CD8-positive, alpha-beta memory T cell (primary cell): Measurements from ENCODE around the gene AGER. TPM values are rescaled to one million over a fixed set of nuclear protein-coding genes. Genes with fewer than 3 reads are reported as not detected.

ENCODE experiments used
- CTCF ChIA-PET: fragments of 350-600 bp; sonication (Branson Sonifier 250); formaldehyde crosslinking; loops from one replicate; lab custom pipeline; 2021; ENCODE audit warnings: antibody characterized with exemption; lab: Charles Lee
- POLR2A ChIA-PET: fragments of 350-600 bp; sonication (Branson Sonifier 250); formaldehyde crosslinking; loops from one replicate; lab custom pipeline; 2021; ENCODE audit warnings: antibody characterized with exemption; lab: Charles Lee
- DNase-seq, 5 donors: peaks; one replicate each; pipeline versions ENCODE4 v3.0.0 to v3.0.0-alpha.2; 2020 to 2022; ENCODE audit warnings: mixed read lengths in 1 of 5
- H3K27ac ChIP-seq: one replicate; pipeline ENCODE4 v1.7.0; 2013; ENCODE audit warnings: low read depth, mild to moderate bottlenecking, low read length, moderate library complexity
- H3K27me3 ChIP-seq: 2 replicates; pipeline ENCODE4 v1.7.0; 2013; ENCODE audit warnings: low read length, mild to moderate bottlenecking; ENCODE audit not compliant: insufficient read depth, poor library complexity, severe bottlenecking
- H3K36me3 ChIP-seq: 2 replicates; pipeline ENCODE4 v1.7.0; 2013; ENCODE audit warnings: mild to moderate bottlenecking, low read length, moderate library complexity; ENCODE audit not compliant: insufficient read depth
- H3K4me1 ChIP-seq: 2 replicates; pipeline ENCODE4 v1.7.0; 2013; ENCODE audit warnings: mild to moderate bottlenecking, low read length, moderate library complexity; ENCODE audit not compliant: insufficient read depth
- H3K4me3 ChIP-seq: 2 replicates; pipeline ENCODE4 v1.7.0; 2013; ENCODE audit warnings: mild to moderate bottlenecking, low read length
- H3K9me3 ChIP-seq: 2 replicates; pipeline ENCODE4 v1.7.0; 2013; ENCODE audit warnings: mild to moderate bottlenecking, low read length
- H3K27ac Mint-ChIP-seq, 8 donors: one replicate each; pipeline ENCODE4 v1.8.0; 2020 to 2021; ENCODE audit warnings: mixed read lengths in 8 of 8, mild to moderate bottlenecking in 6 of 8, inconsistent platforms in 3 of 8, moderate library complexity in 3 of 8
- H3K27me3 Mint-ChIP-seq, 2 donors: one replicate each; pipeline ENCODE4 v1.8.0; 2020 to 2021; ENCODE audit warnings: mixed read lengths in 2 of 2, mild to moderate bottlenecking in 1 of 2, moderate library complexity in 1 of 2
- H3K36me3 Mint-ChIP-seq, 3 donors: one replicate each; pipeline ENCODE4 v1.8.0; 2020 to 2021; ENCODE audit warnings: mixed read lengths in 3 of 3, inconsistent platforms in 1 of 3, mild to moderate bottlenecking in 1 of 3
- H3K4me1 Mint-ChIP-seq, 3 donors: one replicate each; pipeline ENCODE4 v1.8.0; 2020 to 2021; ENCODE audit warnings: mixed read lengths in 3 of 3, inconsistent platforms in 1 of 3, mild to moderate bottlenecking in 1 of 3
- H3K4me3 Mint-ChIP-seq, 7 donors: one replicate each; pipeline ENCODE4 v1.8.0; 2020 to 2021; ENCODE audit warnings: mixed read lengths in 7 of 7, mild to moderate bottlenecking in 6 of 7, moderate library complexity in 4 of 7, inconsistent platforms in 2 of 7
- H3K9me3 Mint-ChIP-seq, 5 donors: one replicate each; pipeline ENCODE4 v1.8.0; 2020 to 2022; ENCODE audit warnings: mixed read lengths in 5 of 5, mild to moderate bottlenecking in 3 of 5, moderate library complexity in 2 of 5, inconsistent platforms in 1 of 5
- polyA plus RNA-seq: library from polyadenylated mRNA; unstranded; fragments of 300-500 nt; fragmentation: Illumina TruSeq; gene quantifications from one replicate; pipeline ENCODE4 v1.2.3, GENCODE V29; 2021
- total RNA-seq, 2 experiments: library from RNA; stranded (reverse); gene quantifications; one replicate each; pipeline ENCODE4 v1.2.3, GENCODE V29; 2021

AGER gene
- total and polyA plus RNA-seq, 3 experiments from 2014 or later: 11.9 to 12.5 TPM; not detected in 1

- ChIA-PET POLR2A (interaction anchor here (0.6 to 0.9 kb wide), 3 partner anchors 24 to 319 kb away, joined by 3 read pairs; partner anchors contain the start of gene FKBPL), CTCF (interaction anchor here (1.0 to 1.3 kb wide), 6 partner anchors 17 to 41 kb away, joined by 3 to 6 read pairs (median 4); partner anchors contain the start of gene ATF6B)
- H3K4me3 ChIP-seq: peak within 1 kb of the TSS; percentile 93
- H3K36me3 Mint-ChIP-seq: peaks cover 7 to 25% (median 13%) of the 10 kb centered on the region in 3 donors
- H3K4me3 Mint-ChIP-seq: peak within 1 kb of the TSS; percentile 92 to 100 (median 98)
- peaks cover 37 to 61% (median 45%) of the 10 kb centered on the region in 3 donors for H3K4me1 Mint-ChIP-seq
- DNase-seq: peak; percentile 68 to 87 (median 81)
- peaks cover 27% of the 10 kb centered on the region for H3K4me1 ChIP-seq
- no peaks in the 10 kb centered on the region for H3K9me3 ChIP-seq
- H3K27ac Mint-ChIP-seq: peak within 1 kb of the TSS; percentile 81 to 97 (median 96)
- H3K27me3 ChIP-seq: no peaks in the 10 kb centered on the region
- peaks cover 19% of the 10 kb centered on the region for H3K36me3 ChIP-seq
- no peaks in the 10 kb centered on the region for H3K9me3 Mint-ChIP-seq
- peaks cover 18 to 19% of the 10 kb centered on the region in 2 donors for H3K27me3 Mint-ChIP-seq
- H3K27ac ChIP-seq: peak within 1 kb of the TSS; percentile 82
Observed at GRCh38 chr6:32153564-32154513, 30.2 kb downstream of the AGER start, which contains the start of gene PPT2. PPT2 (plus strand) TSS chr6:32154141; CDS start chr6:32154595, 454 bp downstream.

GRCh38 chr6:32152769-32153563 lies 31.1 kb downstream of the AGER start:
- no peak overlapping the region for H3K4me3 ChIP-seq
- Mint-ChIP-seq H3K27me3 (peaks cover 21 to 28% of the 10 kb centered on the region in 2 donors), H3K9me3 (peaks cover 0 to 3% (median 0%) of the 10 kb centered on the region in 5 donors), H3K27ac (peak overlapping the region; percentile 81 to 97 (median 86)), H3K4me3 (peak overlapping the region; percentile 59 to 98 (median 73)), H3K4me1 (peaks cover 44 to 70% (median 50%) of the 10 kb centered on the region in 3 donors), H3K36me3 (peaks cover 6 to 18% (median 10%) of the 10 kb centered on the region in 3 donors)
- peak overlapping the region; percentile 82 for H3K27ac ChIP-seq
- ChIA-PET POLR2A (no interaction called here), CTCF (interaction anchor here (0.9 to 1.9 kb wide), 4 partner anchors 24 to 67 kb away, joined by 3 to 4 read pairs (median 4); no protein-coding TSS in a partner anchor)
- no peaks in the 10 kb centered on the region for H3K27me3 ChIP-seq
- H3K9me3 ChIP-seq: no peaks in the 10 kb centered on the region
- DNase-seq: no peak
- H3K36me3 ChIP-seq: peaks cover 11% of the 10 kb centered on the region
- peaks cover 27% of the 10 kb centered on the region for H3K4me1 ChIP-seq

GRCh38 chr6:32151863-32152768 lies 31.9 kb downstream of the AGER start, which contains the start of gene PRRT1:
PRRT1 (minus strand) TSS chr6:32151939; CDS start chr6:32151827, 112 bp downstream.
- Mint-ChIP-seq H3K36me3 (peaks cover 0 to 11% (median 8%) of the 10 kb centered on the region in 3 donors), H3K27me3 (peaks cover 23 to 34% of the 10 kb centered on the region in 2 donors), H3K27ac (peak within 1 kb of the TSS in 7 of 8 donors; percentile 36 to 91 (median 85)), H3K9me3 (peaks cover 0 to 6% (median 0%) of the 10 kb centered on the region in 5 donors), H3K4me3 (peak within 1 kb of the TSS; percentile 23 to 98 (median 74)), H3K4me1 (peaks cover 50 to 77% (median 58%) of the 10 kb centered on the region in 3 donors)
- Histone ChIP-seq H3K4me3 (peak within 1 kb of the TSS; percentile 44), H3K27ac (peak within 1 kb of the TSS; percentile 82), H3K36me3 (peaks cover 6% of the 10 kb centered on the region), H3K9me3 (no peaks in the 10 kb centered on the region), H3K27me3 (no peaks in the 10 kb centered on the region), H3K4me1 (peaks cover 27% of the 10 kb centered on the region)
- DNase-seq: peak in 1 of 5 donors; percentile 36
- ChIA-PET POLR2A (no interaction called here), CTCF (interaction anchor here (0.6 to 1.9 kb wide), 7 partner anchors 19 to 1367 kb away, joined by 3 to 4 read pairs (median 3); no protein-coding TSS in a partner anchor)

- H3K27ac ChIP-seq: no peak overlapping the region
- no peaks in the 10 kb centered on the region for H3K27me3 ChIP-seq
- peaks cover 2% of the 10 kb centered on the region for H3K36me3 ChIP-seq
- ChIA-PET CTCF (interaction anchor here (0.6 to 1.9 kb wide), 5 partner anchors 19 to 1368 kb away, joined by 3 to 4 read pairs (median 3); no protein-coding TSS in a partner anchor), POLR2A (interaction anchor here (0.6 kb wide), 1 partner anchor 80 kb away, joined by 5 read pairs; no protein-coding TSS in a partner anchor)
- peaks cover 27% of the 10 kb centered on the region for H3K4me1 ChIP-seq
- Mint-ChIP-seq H3K27me3 (peaks cover 25 to 40% of the 10 kb centered on the region in 2 donors), H3K27ac (peak overlapping the region in 5 of 8 donors; percentile 22 to 83 (median 51)), H3K4me1 (peaks cover 52 to 75% (median 63%) of the 10 kb centered on the region in 3 donors), H3K4me3 (peak overlapping the region in 6 of 7 donors; percentile 8 to 74 (median 26)), H3K36me3 (peaks cover 0 to 11% (median 8%) of the 10 kb centered on the region in 3 donors), H3K9me3 (peaks cover 0 to 8% (median 0%) of the 10 kb centered on the region in 5 donors)
- DNase-seq: no peak
- no peaks in the 10 kb centered on the region for H3K9me3 ChIP-seq
- peak overlapping the region; percentile 17 for H3K4me3 ChIP-seq
Observed at GRCh38 chr6:32151181-32151862, 32.7 kb downstream of the AGER start.

DNA sequence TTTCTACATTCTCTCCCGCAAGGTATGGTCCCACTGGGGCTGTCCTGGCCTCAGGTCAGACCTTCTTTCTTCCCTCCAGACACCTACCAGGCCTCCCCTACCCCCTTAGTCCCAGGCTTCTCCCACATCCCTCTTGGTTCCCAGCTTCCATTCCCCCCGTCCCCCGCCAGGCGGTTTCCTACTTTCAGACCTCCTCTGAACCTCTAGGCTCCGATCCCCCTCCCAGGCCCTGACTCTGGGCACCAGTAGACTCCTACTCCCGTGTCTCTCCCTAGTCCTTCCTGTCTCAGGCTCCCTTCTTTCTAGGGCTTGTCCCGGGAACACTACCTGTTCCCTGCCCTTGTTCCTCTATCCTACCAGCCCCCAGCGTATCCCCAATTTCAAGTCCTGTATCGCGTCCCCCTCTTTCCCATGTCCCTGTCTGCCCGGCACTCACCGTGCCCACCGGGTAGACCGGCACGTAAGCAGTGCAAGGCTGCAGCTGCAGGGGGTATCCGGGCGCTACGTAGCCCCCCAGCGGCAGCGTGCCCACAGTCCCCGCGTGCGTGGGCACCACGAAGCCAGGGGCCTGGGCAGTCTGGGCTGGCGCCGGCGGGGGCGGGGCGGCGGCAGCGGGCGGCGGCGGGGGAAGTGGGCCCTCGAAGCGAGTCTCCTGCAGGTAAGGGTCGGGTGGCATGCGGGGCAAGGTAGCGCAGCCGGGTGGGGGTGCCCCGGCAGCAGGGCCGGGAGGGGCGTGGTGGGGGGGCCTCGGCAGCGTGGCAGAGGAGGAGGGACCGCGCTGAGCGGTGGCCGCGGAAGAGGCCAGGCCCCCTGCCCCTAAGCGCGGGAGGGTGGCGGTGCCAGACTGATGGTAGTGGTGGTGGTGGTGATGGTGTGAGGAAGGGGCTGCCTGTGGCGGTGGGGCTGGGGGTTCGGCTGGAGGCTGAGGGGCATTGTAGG lies 33.9 kb downstream of the AGER start:
- Mint-ChIP-seq H3K27me3 (peaks cover 29 to 47% of the 10 kb centered on the region in 2 donors), H3K36me3 (peaks cover 0 to 9% (median 8%) of the 10 kb centered on the region in 3 donors), H3K4me3 (peak overlapping the region in 6 of 7 donors; percentile 14 to 82 (median 26)), H3K27ac (peak overlapping the region in 3 of 8 donors; percentile 33 to 72 (median 36)), H3K4me1 (peaks cover 47 to 68% (median 64%) of the 10 kb centered on the region in 3 donors), H3K9me3 (peaks cover 0 to 8% (median 0%) of the 10 kb centered on the region in 5 donors)
- ChIA-PET CTCF (interaction anchor here (1.1 kb wide), 1 partner anchor 45 kb away, joined by 3 read pairs; no protein-coding TSS in a partner anchor), POLR2A (no interaction called here)
- H3K4me3 ChIP-seq: no peak overlapping the region
- H3K27me3 ChIP-seq: no peaks in the 10 kb centered on the region
- H3K9me3 ChIP-seq: no peaks in the 10 kb centered on the region
- peaks cover 21% of the 10 kb centered on the region for H3K4me1 ChIP-seq
- no peak overlapping the region for H3K27ac ChIP-seq
- H3K36me3 ChIP-seq: no peaks in the 10 kb centered on the region
- no peak for DNase-seq
